DND-41 (cell line): ENCODE data around the gene IP6K2.

ENCODE experiments used
- ATAC-seq: fragments of 200-7000 bp; cut with Tn5 transposase; 3 replicates; pipeline ENCODE4 v1.9.1; 2021; ENCODE audit warnings: low read depth; ENCODE audit not compliant: insufficient read depth
- DNase-seq: peaks from one replicate; pipeline ENCODE4 v3.0.0-alpha.2; 2020
- H2AFZ ChIP-seq: 2 replicates; pipeline ENCODE4 v1.6.0; 2012; ENCODE audit warnings: low read depth, low read length
- H3K27ac ChIP-seq: 2 replicates; pipeline ENCODE4 v1.5.1; 2012; ENCODE audit warnings: low read length, inconsistent platforms
- H3K27me3 ChIP-seq: fragments of 200-600 bp; sonication (generic); 2 replicates; pipeline ENCODE4 v1.6.0; 2012; ENCODE audit warnings: low read length, mild to moderate bottlenecking, inconsistent platforms; ENCODE audit not compliant: insufficient read depth, poor library complexity
- H3K36me3 ChIP-seq: 2 replicates; pipeline ENCODE4 v1.5.1; 2012; ENCODE audit warnings: low read length, inconsistent platforms; ENCODE audit not compliant: insufficient read depth
- H3K4me1 ChIP-seq: 2 replicates; pipeline ENCODE4 v1.5.1; 2012; ENCODE audit warnings: mild to moderate bottlenecking, low read length; ENCODE audit not compliant: insufficient read depth
- H3K4me2 ChIP-seq: 2 replicates; pipeline ENCODE4 v1.6.0; 2012; ENCODE audit warnings: mild to moderate bottlenecking, moderate library complexity, low read length, inconsistent platforms; ENCODE audit not compliant: insufficient read depth
- H3K4me3 ChIP-seq, 2 experiments: fragments of 200-600 bp in 1 of 2; shearing (Covaris generic) in 1 of 2; 2 replicates each; pipeline ENCODE4 v1.5.1; 2012 to 2016; ENCODE audit warnings: inconsistent platforms in 2 of 2, low read length in 2 of 2, mild to moderate bottlenecking in 2 of 2, low read depth in 1 of 2, moderate library complexity in 1 of 2
- H3K79me2 ChIP-seq: 2 replicates; pipeline ENCODE4 v1.6.0; 2012; ENCODE audit warnings: low read length, inconsistent platforms; ENCODE audit not compliant: insufficient read depth
- H3K9ac ChIP-seq: 2 replicates; pipeline ENCODE4 v1.6.0; 2012; ENCODE audit warnings: low read depth, mild to moderate bottlenecking, inconsistent platforms, low read length, moderate library complexity
- H3K9me3 ChIP-seq: 2 replicates; pipeline ENCODE4 v1.5.1; 2012; ENCODE audit warnings: low read length, moderate library complexity, mild to moderate bottlenecking, inconsistent platforms; ENCODE audit not compliant: insufficient read depth, severe bottlenecking
- H4K20me1 ChIP-seq: 2 replicates; pipeline ENCODE4 v1.6.0; 2012; ENCODE audit warnings: low read length; ENCODE audit not compliant: insufficient read depth
- CTCF ChIP-seq: IDR thresholded peaks from 2 replicates; pipeline ENCODE4 v1.5.1; 2012; ENCODE audit warnings: borderline replicate concordance, low read length, moderate library complexity, mild to moderate bottlenecking; ENCODE audit not compliant: poor library complexity, severe bottlenecking; ENCODE audit errors: extremely low read depth
- EZH2 ChIP-seq: IDR thresholded peaks from 3 replicates; pipeline ENCODE4 v1.6.1; 2012; ENCODE audit warnings: borderline replicate concordance, low read depth, mild to moderate bottlenecking, moderate library complexity, low read length, inconsistent platforms; ENCODE audit not compliant: severe bottlenecking

Gene IP6K2

GRCh38 chr3:48759071-48759470 is 42.0 kb upstream of the IP6K2 start:
- Histone ChIP-seq H3K4me3 (no peak overlapping the region), H3K79me2 (no peaks in the 10 kb centered on the region), H3K9me3 (no peaks in the 10 kb centered on the region), H3K27me3 (no peaks in the 10 kb centered on the region), H3K27ac (no peak overlapping the region), H3K9ac (no peak overlapping the region), H3K36me3 (no peaks in the 10 kb centered on the region), H3K4me1 (no peaks in the 10 kb centered on the region), H3K4me2 (no peak overlapping the region), H4K20me1 (no peaks in the 10 kb centered on the region), H2AFZ (no peak overlapping the region)
- no peak for DNase-seq
- no peak for TF ChIP-seq CTCF
- no peak for TF ChIP-seq EZH2
- no peak for ATAC-seq

GRCh38 chr3:48756640-48757039 is 39.6 kb upstream of the IP6K2 start:
- H3K9me3 ChIP-seq = no peaks in the 10 kb centered on the region
- no peaks in the 10 kb centered on the region for H3K4me1 ChIP-seq
- no peaks in the 10 kb centered on the region for H3K79me2 ChIP-seq
- H2AFZ ChIP-seq = no peak overlapping the region
- DNase-seq = no peak
- no peak for TF ChIP-seq EZH2
- H3K27ac ChIP-seq = no peak overlapping the region
- H3K36me3 ChIP-seq = no peaks in the 10 kb centered on the region
- ATAC-seq = no peak
- no peaks in the 10 kb centered on the region for H3K27me3 ChIP-seq
- no peak overlapping the region for H3K4me2 ChIP-seq
- no peak overlapping the region for H3K9ac ChIP-seq
- H4K20me1 ChIP-seq = no peaks in the 10 kb centered on the region
- H3K4me3 ChIP-seq = no peak overlapping the region

- Histone ChIP-seq H3K9me3 (no peaks in the 10 kb centered on the region), H3K4me2 (no peak overlapping the region), H3K27me3 (peaks cover 4% of the 10 kb centered on the region), H4K20me1 (no peaks in the 10 kb centered on the region), H3K9ac (no peak overlapping the region), H3K27ac (no peak overlapping the region), H3K36me3 (no peaks in the 10 kb centered on the region), H2AFZ (0 out of 2 replicates have a peak overlapping the region, but pooled peaks have one; percentile 21), H3K79me2 (no peaks in the 10 kb centered on the region), H3K4me3 (no peak overlapping the region), H3K4me1 (no peaks in the 10 kb centered on the region)
- ATAC-seq (no peak), DNase-seq (no peak)
- TF ChIP-seq EZH2 (no peak), CTCF (no peak)
Observed at GRCh38 chr3:48750856-48751255, 33.8 kb upstream of the IP6K2 start.

GRCh38 chr3:48748754-48749153 is 31.7 kb upstream of the IP6K2 start:
- Histone ChIP-seq H3K4me3 (no peak overlapping the region), H3K9ac (no peak overlapping the region), H3K36me3 (no peaks in the 10 kb centered on the region), H3K27ac (no peak overlapping the region), H3K4me1 (no peaks in the 10 kb centered on the region), H4K20me1 (no peaks in the 10 kb centered on the region), H3K4me2 (no peak overlapping the region), H3K9me3 (no peaks in the 10 kb centered on the region), H3K27me3 (peaks cover 4% of the 10 kb centered on the region), H3K79me2 (no peaks in the 10 kb centered on the region), H2AFZ (no peak overlapping the region)
- no peak for TF ChIP-seq EZH2
- ATAC-seq = no peak
- DNase-seq = no peak
